Epithelial cell of prostate (primary cell): Measurements from ENCODE around the gene CCDC188.

Experiments used
- DNase-seq: peaks from one replicate; pipeline ENCODE4 v3.0.0-alpha.2; 2011; ENCODE audit warnings: low read depth, low spot score
- H3K27ac ChIP-seq: fragments of 450-650 bp; 2 replicates; pipeline ENCODE4 v1.5.1; 2017; ENCODE audit warnings: mild to moderate bottlenecking

CCDC188 gene

GRCh38 chr22:20150381-20151275, at the start of gene CCDC188:
Gene CCDC188, minus strand, starts transcription at chr22:20151055. Its CDS starts 69 bp downstream, at chr22:20150986.
- no peak within 1 kb of the TSS for H3K27ac ChIP-seq
- DNase-seq = no peak

- DNase-seq = no peak
- no peak overlapping the region for H3K27ac ChIP-seq
Measured at GRCh38 chr22:20199906-20200305, 49.1 kb upstream of the CCDC188 start.

- no peak overlapping the region for H3K27ac ChIP-seq
- DNase-seq = no peak
Measured at GRCh38 chr22:20199413-20199842, 48.6 kb upstream of the CCDC188 start.

GRCh38 chr22:20198557-20199319, 47.9 kb upstream of the CCDC188 start:
- H3K27ac ChIP-seq = no peak overlapping the region
- DNase-seq = no peak

GRCh38 chr22:20197407-20198030, 46.7 kb upstream of the CCDC188 start:
- no peak for DNase-seq
- H3K27ac ChIP-seq = no peak overlapping the region

GRCh38 chr22:20196094-20196842, 45.4 kb upstream of the CCDC188 start:
- no peak overlapping the region for H3K27ac ChIP-seq
- DNase-seq = no peak

GRCh38 chr22:20194681-20195593, 44.1 kb upstream of the CCDC188 start:
- H3K27ac ChIP-seq = no peak overlapping the region

GRCh38 chr22:20193761-20194494, 43.1 kb upstream of the CCDC188 start:
- H3K27ac ChIP-seq = no peak overlapping the region
- no peak for DNase-seq

More at GRCh38 chr22:20194681-20195593, 44.1 kb upstream of the CCDC188 start:
- no peak for DNase-seq

GRCh38 chr22:20192972-20193760, 42.3 kb upstream of the CCDC188 start:
- no peak for DNase-seq
- H3K27ac ChIP-seq = no peak overlapping the region

GRCh38 chr22:20192293-20192971, 41.6 kb upstream of the CCDC188 start:
- no peak for DNase-seq
- H3K27ac ChIP-seq = no peak overlapping the region

GRCh38 chr22:20191803-20192202, 40.9 kb upstream of the CCDC188 start:
- DNase-seq = no peak
- no peak overlapping the region for H3K27ac ChIP-seq

GRCh38 chr22:20191000-20191515, 40.2 kb upstream of the CCDC188 start:
- H3K27ac ChIP-seq = no peak overlapping the region
- DNase-seq = no peak

- H3K27ac ChIP-seq = no peak overlapping the region
- no peak for DNase-seq
Measured at GRCh38 chr22:20188567-20188877, 37.7 kb upstream of the CCDC188 start.

GRCh38 chr22:20187777-20188566, 37.1 kb upstream of the CCDC188 start:
- no peak overlapping the region for H3K27ac ChIP-seq
- no peak for DNase-seq

GRCh38 chr22:20186871-20187546, 36.2 kb upstream of the CCDC188 start:
- no peak for DNase-seq
- no peak overlapping the region for H3K27ac ChIP-seq
